GM12892 (cell line): ENCODE data around the gene PXMP4.

ENCODE experiments used
- POLR2A ChIP-seq: IDR thresholded peaks from 2 replicates; pipeline ENCODE4 v1.6.1; 2011; ENCODE audit warnings: low read depth, low read length, control low read depth
- POLR2AphosphoS5 ChIP-seq: IDR thresholded peaks from 2 replicates; pipeline ENCODE4 v1.6.1; 2011; ENCODE audit warnings: low read depth, low read length, control low read depth

- TF ChIP-seq POLR2AphosphoS5 (no peak), POLR2A (no peak)
Measured at GRCh38 chr20:33746325-33746998, 26.4 kb upstream of the PXMP4 start.
